H9 (cell line): ENCODE results near the gene SPAG4. TPM values are rescaled to one million over a fixed set of nuclear protein-coding genes. Genes with fewer than 3 reads are reported as not detected.

ENCODE experiments used
- DNase-seq: peaks from one replicate; pipeline ENCODE4 v3.0.0-alpha.2; 2017
- H2AFZ ChIP-seq: one replicate; pipeline ENCODE4 v1.6.1; 2013; ENCODE audit warnings: mild to moderate bottlenecking, low read length, control low read depth, moderate library complexity
- H2AK5ac ChIP-seq: 2 replicates; pipeline ENCODE4 v1.6.1; 2013; ENCODE audit warnings: low read length, control low read depth, mixed read lengths; ENCODE audit not compliant: insufficient read length
- H2BK120ac ChIP-seq: one replicate; pipeline ENCODE4 v1.6.1; 2013; ENCODE audit warnings: low read depth, mild to moderate bottlenecking, low read length, control low read depth, inconsistent platforms; ENCODE audit not compliant: poor library complexity, severe bottlenecking
- H2BK12ac ChIP-seq: 2 replicates; pipeline ENCODE4 v1.6.1; 2013; ENCODE audit warnings: low read length, control low read depth, mixed read lengths, low read depth; ENCODE audit not compliant: insufficient read length
- H2BK15ac ChIP-seq: 2 replicates; pipeline ENCODE4 v1.6.1; 2013; ENCODE audit warnings: low read depth, low read length, control low read depth
- H2BK20ac ChIP-seq: one replicate; pipeline ENCODE4 v1.6.1; 2013; ENCODE audit warnings: low read depth, mild to moderate bottlenecking, low read length, control low read depth, inconsistent platforms; ENCODE audit not compliant: poor library complexity, severe bottlenecking
- H2BK5ac ChIP-seq: 2 replicates; pipeline ENCODE4 v1.6.1; 2013; ENCODE audit warnings: low read length, control low read depth, mixed read lengths; ENCODE audit not compliant: insufficient read length
- H3K14ac ChIP-seq: 2 replicates; pipeline ENCODE4 v1.6.1; 2013; ENCODE audit warnings: low read length, control low read depth; ENCODE audit not compliant: insufficient read depth
- H3K18ac ChIP-seq: 2 replicates; pipeline ENCODE4 v1.6.1; 2013; ENCODE audit warnings: low read depth, mild to moderate bottlenecking, mixed read lengths, low read length, control low read depth; ENCODE audit not compliant: insufficient read length
- H3K23ac ChIP-seq: 2 replicates; pipeline ENCODE4 v1.6.1; 2013; ENCODE audit warnings: low read length, control low read depth, mixed read lengths, low read depth; ENCODE audit not compliant: insufficient read length
- H3K23me2 ChIP-seq: 2 replicates; pipeline ENCODE4 v1.6.1; 2013; ENCODE audit warnings: low read depth, mild to moderate bottlenecking, mixed read lengths, low read length, control low read depth; ENCODE audit not compliant: insufficient read length, poor library complexity, severe bottlenecking
- H3K27ac ChIP-seq: 2 replicates; pipeline ENCODE4 v1.5.1; 2013; ENCODE audit warnings: low read length, control low read depth, mixed read lengths, low read depth; ENCODE audit not compliant: insufficient read length
- H3K27me3 ChIP-seq: 2 replicates; pipeline ENCODE4 v1.6.1; 2013; ENCODE audit warnings: low read length, control low read depth, inconsistent platforms; ENCODE audit not compliant: insufficient read depth
- H3K4ac ChIP-seq: 2 replicates; pipeline ENCODE4 v1.6.1; 2013; ENCODE audit warnings: low read depth, mild to moderate bottlenecking, control low read depth, inconsistent platforms, low read length, moderate library complexity
- H3K4me1 ChIP-seq: 2 replicates; pipeline ENCODE4 v1.6.1; 2013; ENCODE audit warnings: low read length, control low read depth, inconsistent platforms; ENCODE audit not compliant: insufficient read depth
- H3K4me2 ChIP-seq: 2 replicates; pipeline ENCODE4 v1.6.1; 2013; ENCODE audit warnings: low read length, control low read depth, mixed read lengths; ENCODE audit not compliant: insufficient read length, insufficient read depth
- H3K56ac ChIP-seq: 2 replicates; pipeline ENCODE4 v1.6.1; 2013; ENCODE audit warnings: low read depth, mild to moderate bottlenecking, mixed read lengths, low read length, control low read depth; ENCODE audit not compliant: insufficient read length
- H3K79me1 ChIP-seq: 2 replicates; pipeline ENCODE4 v1.6.1; 2013; ENCODE audit warnings: low read depth, mild to moderate bottlenecking, moderate library complexity, low read length, control low read depth, inconsistent platforms; ENCODE audit not compliant: insufficient read depth, poor library complexity, severe bottlenecking
- H3K79me2 ChIP-seq: 2 replicates; pipeline ENCODE4 v1.6.1; 2013; ENCODE audit warnings: low read length, control low read depth, inconsistent platforms; ENCODE audit not compliant: insufficient read depth
- H3K9ac ChIP-seq: 2 replicates; pipeline ENCODE4 v1.6.1; 2013; ENCODE audit warnings: low read length, control low read depth, mixed read lengths; ENCODE audit not compliant: insufficient read length; ENCODE audit errors: extremely low read depth
- H3K9me3 ChIP-seq: one replicate; pipeline ENCODE4 v1.6.1; 2013; ENCODE audit warnings: low read depth, low read length, inconsistent platforms; ENCODE audit not compliant: control insufficient read depth
- H3T11ph ChIP-seq: one replicate; pipeline ENCODE4 v1.6.1; 2013; ENCODE audit warnings: mild to moderate bottlenecking, low read length, control low read depth, inconsistent platforms
- H4K20me1 ChIP-seq: one replicate; pipeline ENCODE4 v1.6.1; 2013; ENCODE audit not compliant: control insufficient read depth, insufficient read length, insufficient read depth
- H4K5ac ChIP-seq: 2 replicates; pipeline ENCODE4 v1.6.1; 2013; ENCODE audit warnings: low read depth, mild to moderate bottlenecking, mixed read lengths, low read length, control low read depth; ENCODE audit not compliant: insufficient read length
- H4K8ac ChIP-seq: replicated peaks from 2 replicates; pipeline ENCODE4 v1.6.1; 2013; ENCODE audit warnings: low read length, control low read depth, mixed read lengths, low read depth; ENCODE audit not compliant: insufficient read length
- H4K91ac ChIP-seq: 2 replicates; pipeline ENCODE4 v1.6.1; 2013; ENCODE audit warnings: low read depth, mild to moderate bottlenecking, moderate library complexity, mixed read lengths, low read length, control low read depth; ENCODE audit not compliant: insufficient read length
- H3K27ac Mint-ChIP-seq, 3 experiments: 2 replicates in 2 of 3; 3 replicates in 1 of 3; pipeline ENCODE4 v1.8.0; 2020 to 2021; ENCODE audit warnings: mixed read lengths in 3 of 3, mild to moderate bottlenecking in 1 of 3, moderate library complexity in 1 of 3
- H3K27me3 Mint-ChIP-seq: 2 replicates; pipeline ENCODE4 v1.8.0; 2021; ENCODE audit warnings: low read depth, mild to moderate bottlenecking, moderate library complexity, mixed read lengths
- H3K36me3 Mint-ChIP-seq, 3 experiments: 2 replicates in 2 of 3; 3 replicates in 1 of 3; pipeline ENCODE4 v1.8.0; 2020 to 2021; ENCODE audit warnings: low read depth in 3 of 3, mixed read lengths in 3 of 3; ENCODE audit not compliant: insufficient read depth in 1 of 3
- H3K4me1 Mint-ChIP-seq, 2 experiments: 2 replicates each; pipeline ENCODE4 v1.8.0; 2020; ENCODE audit warnings: mixed read lengths in 2 of 2
- H3K4me3 Mint-ChIP-seq, 2 experiments: 2 replicates in 1 of 2; 3 replicates in 1 of 2; pipeline ENCODE4 v1.8.0; 2020 to 2021; ENCODE audit warnings: mild to moderate bottlenecking in 2 of 2, mixed read lengths in 2 of 2, moderate library complexity in 1 of 2
- H3K9me3 Mint-ChIP-seq, 2 experiments: 2 replicates in 1 of 2; 3 replicates in 1 of 2; pipeline ENCODE4 v1.8.0; 2020; ENCODE audit warnings: mild to moderate bottlenecking in 2 of 2, mixed read lengths in 2 of 2, moderate library complexity in 1 of 2
- CTCF ChIP-seq: fragments of 200-600 bp; sonication (generic); conservative IDR thresholded peaks from 3 replicates; pipeline ENCODE4 v1.8.0; 2021; ENCODE audit warnings: antibody characterized with exemption, mild to moderate bottlenecking
- WGBS: extraction: QIAGEN DNeasy Blood & Tissue Kit; methylation state at CpG from one replicate; pipeline ENCODE4 v1.1.7; 2013; ENCODE audit warnings: missing lambda C conversion rate, low lambda C conversion rate, mixed read lengths; ENCODE audit not compliant: insufficient read length; ENCODE audit errors: extremely low coverage; 5-methylcytosine and 5-hydroxymethylcytosine counted together
- total RNA-seq: library from RNA; stranded (reverse); gene quantifications from 2 replicates; pipeline ENCODE4 v1.2.1, GENCODE V29; 2021

SPAG4 gene
- total RNA-seq, 1 experiment from 2014 or later, result 4.9 TPM

- H4K5ac ChIP-seq, result no peak overlapping the region
- no CpG with 5 or more reads among the region's 17 CpGs for WGBS
- H2BK5ac ChIP-seq, result no peak overlapping the region
- H2BK12ac ChIP-seq, result no peak overlapping the region
- H3K79me2 ChIP-seq, result peaks cover 36% of the 10 kb centered on the region
- H2AK5ac ChIP-seq, result no peak overlapping the region
- H3K4ac ChIP-seq, result no peak overlapping the region
- Mint-ChIP-seq H3K4me1 (peaks cover 25 to 29% of the 10 kb centered on the region in 2 experiments), H3K27ac (no peak overlapping the region), H3K9me3 (no peaks in the 10 kb centered on the region; a peak in 2 of 5 replicates), H3K4me3 (peak overlapping the region in 1 of 2 experiments; percentile 48; a peak in 1 of 5 replicates), H3K27me3 (no peaks in the 10 kb centered on the region), H3K36me3 (peaks cover 9 to 22% (median 20%) of the 10 kb centered on the region in 3 experiments; a peak in 6 of 7 replicates)
- no peak overlapping the region for H4K91ac ChIP-seq
- no peaks in the 10 kb centered on the region for H4K20me1 ChIP-seq
- no peak overlapping the region for H3K27ac ChIP-seq
- no peak overlapping the region for H2BK15ac ChIP-seq
- DNase-seq, result no peak
- no peak overlapping the region for H4K8ac ChIP-seq
- no peak overlapping the region for H3K14ac ChIP-seq
- peaks cover 9% of the 10 kb centered on the region for H3K23me2 ChIP-seq
- H3K4me1 ChIP-seq, result no peaks in the 10 kb centered on the region; the same call in 1 of the 2 replicates
- no peak overlapping the region for H3K9ac ChIP-seq
- H2BK20ac ChIP-seq, result no peak overlapping the region
- no peak overlapping the region for H3K23ac ChIP-seq
- H3T11ph ChIP-seq, result no peak overlapping the region
- H2BK120ac ChIP-seq, result no peak overlapping the region
- H2AFZ ChIP-seq, result no peak overlapping the region
- H3K27me3 ChIP-seq, result no peaks in the 10 kb centered on the region
- H3K18ac ChIP-seq, result no peak overlapping the region
- H3K56ac ChIP-seq, result no peak overlapping the region
- H3K79me1 ChIP-seq, result no peaks in the 10 kb centered on the region
- TF ChIP-seq CTCF, result no peak
- H3K4me2 ChIP-seq, result no peak overlapping the region
- H3K9me3 ChIP-seq, result no peaks in the 10 kb centered on the region
These were observed 50.3 kb downstream of the SPAG4 start for GRCh38 chr20:35665949-35666288.
